ENCODE results near the gene CHL1. TPM values are rescaled to one million over a fixed set of nuclear protein-coding genes. Genes with fewer than 3 reads are reported as not detected.

The CHL1 gene, protein sequence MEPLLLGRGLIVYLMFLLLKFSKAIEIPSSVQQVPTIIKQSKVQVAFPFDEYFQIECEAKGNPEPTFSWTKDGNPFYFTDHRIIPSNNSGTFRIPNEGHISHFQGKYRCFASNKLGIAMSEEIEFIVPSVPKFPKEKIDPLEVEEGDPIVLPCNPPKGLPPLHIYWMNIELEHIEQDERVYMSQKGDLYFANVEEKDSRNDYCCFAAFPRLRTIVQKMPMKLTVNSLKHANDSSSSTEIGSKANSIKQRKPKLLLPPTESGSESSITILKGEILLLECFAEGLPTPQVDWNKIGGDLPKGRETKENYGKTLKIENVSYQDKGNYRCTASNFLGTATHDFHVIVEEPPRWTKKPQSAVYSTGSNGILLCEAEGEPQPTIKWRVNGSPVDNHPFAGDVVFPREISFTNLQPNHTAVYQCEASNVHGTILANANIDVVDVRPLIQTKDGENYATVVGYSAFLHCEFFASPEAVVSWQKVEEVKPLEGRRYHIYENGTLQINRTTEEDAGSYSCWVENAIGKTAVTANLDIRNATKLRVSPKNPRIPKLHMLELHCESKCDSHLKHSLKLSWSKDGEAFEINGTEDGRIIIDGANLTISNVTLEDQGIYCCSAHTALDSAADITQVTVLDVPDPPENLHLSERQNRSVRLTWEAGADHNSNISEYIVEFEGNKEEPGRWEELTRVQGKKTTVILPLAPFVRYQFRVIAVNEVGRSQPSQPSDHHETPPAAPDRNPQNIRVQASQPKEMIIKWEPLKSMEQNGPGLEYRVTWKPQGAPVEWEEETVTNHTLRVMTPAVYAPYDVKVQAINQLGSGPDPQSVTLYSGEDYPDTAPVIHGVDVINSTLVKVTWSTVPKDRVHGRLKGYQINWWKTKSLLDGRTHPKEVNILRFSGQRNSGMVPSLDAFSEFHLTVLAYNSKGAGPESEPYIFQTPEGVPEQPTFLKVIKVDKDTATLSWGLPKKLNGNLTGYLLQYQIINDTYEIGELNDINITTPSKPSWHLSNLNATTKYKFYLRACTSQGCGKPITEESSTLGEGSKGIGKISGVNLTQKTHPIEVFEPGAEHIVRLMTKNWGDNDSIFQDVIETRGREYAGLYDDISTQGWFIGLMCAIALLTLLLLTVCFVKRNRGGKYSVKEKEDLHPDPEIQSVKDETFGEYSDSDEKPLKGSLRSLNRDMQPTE (N-terminal part only)
- polyA plus RNA-seq (ENCODE audit: insufficient read length in 10 of 10) = 1 to 10 TPM; 1.6 to 5.8 (median 2.7) TPM
- long read RNA-seq, donor 1 = 0 reads
- long read RNA-seq, donor 2 = 0 reads
- long read RNA-seq, donor 3 = 0 reads
- long read RNA-seq, donor 4 = 0 reads
- long read RNA-seq, donor 5 = 0 reads
- long read RNA-seq, donor 6 = 0 reads
- long read RNA-seq, donor 7 = 0 reads
- long read RNA-seq, donor 8 = 0 reads
- long read RNA-seq, donor 9 = 0 reads

DNA sequence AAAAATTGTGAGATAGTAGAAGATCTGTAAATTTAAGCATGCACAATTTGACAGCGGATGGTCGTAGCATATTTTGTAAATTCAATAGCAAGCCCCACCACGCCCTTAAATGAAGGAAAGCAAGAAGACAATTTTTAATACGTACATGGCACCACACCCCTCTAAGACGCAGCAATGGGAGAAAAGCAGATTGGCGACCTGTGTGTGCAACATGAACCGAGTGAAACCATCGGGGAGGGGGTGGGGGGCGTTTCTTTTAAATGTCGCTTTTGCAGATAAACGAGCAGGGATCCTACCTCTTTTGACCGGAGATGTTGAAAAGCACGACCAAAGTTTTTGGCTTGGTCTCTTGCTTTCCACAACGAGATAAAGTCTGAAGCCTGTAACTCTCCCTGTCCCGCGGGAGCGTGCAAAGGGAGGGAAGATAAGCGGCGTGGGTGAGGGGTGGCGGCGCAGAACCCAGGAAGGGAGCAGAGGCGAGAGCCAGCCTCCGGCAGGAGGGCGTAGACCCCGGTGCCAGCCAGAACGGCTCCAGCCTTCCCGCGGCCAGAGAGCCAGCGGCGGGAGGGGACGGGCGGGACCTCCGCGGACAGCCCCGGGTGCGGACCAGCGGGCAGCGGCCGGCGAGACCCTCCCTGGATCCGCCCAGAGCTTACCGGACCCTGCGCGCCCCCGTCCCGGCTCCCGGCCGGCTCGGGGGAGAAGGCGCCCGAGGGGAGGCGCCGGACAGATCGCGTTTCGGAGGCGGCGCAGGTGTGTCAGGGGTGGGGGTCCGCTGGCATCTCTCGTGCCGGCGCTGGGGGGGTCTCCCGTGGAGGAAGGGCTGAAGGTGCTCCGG, at the start of gene CHL1:
TSS of gene CHL1 (plus strand) at position 453 of the 838 bp plus-strand sequence. CDS start 123,014 bp downstream, outside the sequence.
- peak in 2 of 3 donors; percentile 5 to 32 for DNase-seq

DNA sequence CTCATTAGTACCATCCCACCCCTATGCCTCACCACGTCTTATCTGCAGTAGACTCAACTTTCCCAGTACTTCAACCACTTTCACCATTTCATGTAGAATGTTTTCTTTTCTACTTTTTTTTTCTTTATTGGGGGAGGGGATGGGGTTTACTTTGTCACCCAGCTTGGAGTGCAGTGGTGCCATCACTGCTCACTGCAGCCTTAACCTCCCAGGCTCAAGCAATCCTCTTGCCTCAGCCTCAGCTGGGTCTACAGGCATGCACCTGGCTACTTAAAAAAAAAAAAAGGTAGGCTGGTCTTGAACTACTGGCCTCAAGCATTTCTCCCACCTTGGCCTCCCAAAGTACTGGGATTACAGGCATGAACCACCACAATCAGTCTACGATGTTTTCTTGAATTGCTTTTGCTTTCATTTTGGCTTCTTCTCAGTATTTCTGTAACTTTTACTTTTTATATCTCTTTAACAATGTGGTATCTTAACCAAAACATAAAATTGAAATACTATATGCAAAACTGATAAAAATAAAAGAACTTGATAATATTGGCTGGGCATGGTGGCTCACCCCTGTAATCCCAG, 44.9 kb upstream of the CHL1 start:
- DNase-seq = no peak

DNA sequence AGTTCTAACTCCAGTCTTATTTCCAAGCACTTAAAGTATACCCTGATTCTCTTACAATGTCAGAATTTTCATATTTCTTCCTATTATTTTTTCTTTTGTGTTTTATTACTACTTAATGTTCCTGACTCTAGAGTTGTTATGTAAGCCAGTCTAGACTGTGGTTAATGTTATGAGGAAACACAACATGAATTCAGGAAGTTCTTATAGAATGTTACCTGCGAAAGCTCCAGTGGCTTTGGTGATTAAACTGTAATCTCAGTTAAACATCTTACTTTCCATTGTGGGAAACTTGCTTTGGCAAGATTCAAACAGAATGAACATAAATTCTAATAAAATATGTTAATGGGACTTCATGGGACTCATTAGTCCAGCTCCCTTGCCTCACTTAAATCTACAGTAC, 36.6 kb upstream of the CHL1 start:
- DNase-seq = no peak

DNA sequence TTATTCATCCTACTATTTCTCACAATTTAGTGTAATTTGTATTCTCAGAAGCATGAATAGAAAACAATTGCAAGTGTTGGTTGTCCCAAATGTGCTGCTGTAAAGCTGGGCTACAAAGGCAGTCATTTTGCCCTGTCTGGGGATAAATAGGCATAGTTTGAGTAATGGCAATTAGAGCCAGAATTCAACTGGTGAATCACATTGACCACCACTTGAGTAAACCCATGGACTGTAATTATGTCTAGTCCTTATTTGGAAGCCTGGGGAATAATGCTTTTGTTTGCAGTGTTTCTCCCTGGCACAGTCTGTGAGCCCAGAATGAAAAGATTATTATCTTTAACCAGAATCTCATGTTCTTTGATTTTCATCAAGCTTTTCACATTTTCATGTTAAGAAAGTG, 30.5 kb upstream of the CHL1 start:
- no peak for DNase-seq

DNA sequence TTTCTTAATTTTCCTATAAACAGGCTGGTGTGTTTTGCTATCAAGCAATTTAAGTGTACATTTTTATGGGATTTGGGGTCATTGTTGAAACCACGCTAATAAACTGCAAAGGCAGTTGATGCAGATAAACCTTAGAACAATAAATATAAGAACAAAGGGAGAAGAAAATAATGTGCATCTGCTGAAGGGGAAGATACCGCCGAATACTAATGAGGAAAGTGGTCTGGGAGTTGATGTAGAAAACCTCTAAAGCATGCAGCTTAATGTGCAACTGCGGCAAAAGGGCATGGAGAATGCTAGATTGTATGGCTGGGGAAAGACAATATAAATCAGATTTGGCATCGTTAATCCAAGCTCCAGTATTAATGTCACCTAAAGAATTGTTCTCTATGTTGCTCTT, 29.8 kb upstream of the CHL1 start:
- DNase-seq = no peak

DNA sequence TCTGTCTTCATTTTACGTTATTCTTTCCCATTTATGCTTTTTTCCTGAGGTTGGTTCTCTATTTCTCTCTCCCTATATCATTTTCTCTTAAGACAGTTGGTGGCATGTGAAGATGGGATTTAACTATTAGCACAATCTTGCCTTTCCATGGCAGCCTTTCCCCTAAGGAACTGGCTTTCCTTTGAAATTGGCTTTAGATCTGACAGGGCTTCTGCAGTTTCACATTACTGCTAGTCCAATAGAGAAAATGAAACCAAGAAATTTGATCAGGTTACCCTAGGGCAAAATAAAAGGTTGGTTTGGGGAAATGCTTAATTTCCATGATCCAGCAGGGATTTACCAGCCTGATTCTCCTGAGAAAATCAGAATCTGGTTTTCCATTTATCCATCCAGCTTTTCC, 22.7 kb upstream of the CHL1 start:
- DNase-seq = no peak

DNA sequence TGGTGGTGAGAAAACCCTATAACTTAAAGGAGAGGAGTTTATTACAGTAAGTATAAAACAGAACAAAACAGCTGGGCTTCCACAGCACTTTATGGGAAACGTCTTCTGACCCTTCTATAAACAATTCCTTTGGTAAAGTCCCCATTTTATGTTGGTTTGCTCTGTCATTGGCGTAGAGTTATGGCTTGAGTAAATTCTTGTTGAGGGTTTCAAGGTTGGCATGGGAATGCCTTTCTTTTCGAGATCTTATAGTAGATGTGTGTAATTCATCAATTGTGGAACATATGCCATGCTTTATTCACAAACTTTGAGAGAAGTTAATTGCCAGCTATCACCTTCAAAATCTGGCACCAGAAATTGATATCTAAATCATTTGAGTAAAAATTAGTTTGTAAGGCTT, 11.6 kb upstream of the CHL1 start:
- DNase-seq = no peak

DNA sequence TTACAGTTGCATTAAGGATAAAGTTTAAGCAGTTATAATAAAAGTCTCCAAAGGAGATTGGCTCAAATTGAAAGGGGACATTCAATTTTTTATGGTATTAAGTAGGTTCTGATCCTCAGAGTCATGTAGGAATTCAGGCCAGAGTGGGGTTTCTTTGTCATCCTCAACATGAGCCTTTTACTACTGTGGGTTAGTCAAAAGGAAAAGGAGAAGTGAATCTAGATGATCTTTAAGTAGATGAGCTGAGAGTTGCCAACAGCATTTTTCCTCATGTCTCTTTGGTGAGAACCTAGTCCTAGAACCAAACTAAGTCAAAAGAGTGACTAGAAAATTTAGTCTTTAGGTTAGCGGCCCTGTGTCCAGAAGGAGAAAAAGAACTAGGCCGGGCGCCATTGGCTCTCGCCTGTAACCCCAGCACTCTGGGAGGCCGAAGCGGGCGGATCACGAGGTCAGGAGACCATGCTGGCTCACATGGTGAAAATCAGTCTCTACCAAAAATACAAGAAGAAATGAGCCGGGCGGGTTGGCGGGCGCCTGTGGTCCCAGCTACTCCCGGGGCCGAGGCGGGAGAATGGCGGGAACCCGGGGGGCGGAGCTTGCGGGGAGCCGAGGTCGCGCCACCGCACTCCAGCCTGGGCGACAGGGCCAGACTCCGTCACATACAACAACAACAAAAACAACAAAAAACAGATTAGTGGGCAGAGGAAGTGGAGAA, 4.2 kb upstream of the CHL1 start:
- no peak for DNase-seq

DNA sequence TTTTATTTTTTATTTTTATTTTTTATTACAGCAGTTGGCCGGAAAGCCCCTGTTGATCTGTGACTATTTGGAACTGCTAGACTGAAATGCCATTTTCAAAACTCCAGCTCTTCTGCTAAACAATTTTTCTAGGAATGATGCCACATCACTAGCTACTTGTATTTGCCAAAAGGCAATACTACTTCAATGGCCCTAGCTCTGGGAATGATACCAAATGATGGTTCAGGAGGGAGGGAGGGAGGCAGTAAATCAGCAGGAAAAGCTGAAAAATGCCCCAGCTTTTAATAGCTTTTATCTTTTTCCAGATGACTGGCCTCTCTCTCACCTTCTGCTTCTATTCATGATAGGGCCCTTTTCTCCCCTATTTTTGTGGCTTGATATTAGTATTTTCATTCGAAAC, 2.6 kb upstream of the CHL1 start:
- DNase-seq = peak in 2 of 3 donors; percentile 8 to 39

DNA sequence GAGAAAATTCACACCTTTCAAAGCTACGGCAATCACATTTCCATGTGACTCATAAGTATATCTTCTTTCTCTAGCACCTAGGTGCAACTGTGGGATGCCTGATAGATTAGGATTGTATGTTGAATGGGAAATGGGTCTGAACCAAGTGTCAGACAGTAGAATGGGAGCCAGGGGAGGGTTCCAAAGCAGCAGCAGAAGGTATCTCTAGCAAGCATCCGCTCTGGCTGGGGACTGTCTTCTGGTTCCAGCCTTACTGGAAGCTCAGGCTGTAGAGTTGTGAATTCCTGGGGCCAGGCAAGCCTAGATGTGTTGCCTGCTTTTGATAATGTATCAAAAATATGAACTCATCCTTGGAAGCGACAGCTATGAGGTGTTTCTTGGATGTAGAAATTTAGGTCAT, 2.1 kb upstream of the CHL1 start:
- peak in 1 of 3 donors; percentile 30 for DNase-seq

DNA sequence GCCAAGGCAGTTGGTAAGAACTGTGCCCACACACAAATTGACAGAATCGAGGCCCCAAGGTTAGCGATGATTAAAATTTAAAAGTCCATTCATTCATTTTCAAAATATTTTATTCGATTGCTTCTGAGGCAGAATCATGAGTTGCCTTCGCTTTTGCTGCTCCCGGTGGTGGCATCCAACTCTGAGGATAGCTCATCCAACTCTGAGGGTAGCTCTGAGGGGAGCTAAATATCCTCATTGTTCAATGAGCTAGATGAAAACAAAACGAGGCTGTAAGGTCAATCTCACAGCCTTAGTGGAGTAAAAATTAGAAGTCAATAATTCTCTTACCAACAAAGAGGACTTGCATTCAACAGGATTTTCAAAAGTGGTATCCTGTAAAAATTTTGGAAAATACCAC, 897 bp upstream of the CHL1 start:
- no peak for DNase-seq

DNA sequence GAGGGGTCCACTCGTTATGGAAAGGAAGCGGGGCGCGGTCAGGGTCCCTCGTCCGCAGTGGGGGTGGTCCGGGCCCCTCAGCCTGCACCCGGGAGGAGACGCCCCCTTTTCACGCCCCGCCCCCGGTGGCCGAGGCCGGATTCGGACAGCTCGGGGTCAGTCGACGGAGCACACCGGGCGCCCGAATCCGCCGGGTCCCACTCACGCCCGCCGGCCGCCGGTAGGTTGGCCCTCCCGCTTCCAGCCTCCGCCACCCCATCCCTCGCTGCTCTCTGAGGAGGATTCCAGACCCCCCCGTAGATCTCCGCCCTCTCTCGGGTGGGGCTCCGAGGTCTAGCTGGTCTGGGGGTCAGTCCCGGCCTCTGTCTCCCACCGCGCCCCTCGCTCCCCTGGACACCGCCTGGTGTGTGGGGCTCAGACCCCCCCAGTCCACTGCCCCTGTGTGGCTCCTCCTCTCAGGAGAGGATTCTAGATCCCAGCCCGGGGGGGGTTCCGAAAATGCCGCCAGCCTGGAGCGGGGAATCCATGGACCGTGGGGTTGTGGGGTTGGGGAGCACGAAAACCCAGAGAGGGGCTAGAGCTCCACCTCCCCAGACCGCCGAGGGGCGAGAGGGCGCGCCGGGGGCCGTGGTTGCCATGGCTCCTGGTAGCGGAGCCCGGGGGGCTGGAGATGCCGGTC, 725 bp downstream of the CHL1 start:
- peak in 1 of 3 donors; percentile 27 for DNase-seq

DNA sequence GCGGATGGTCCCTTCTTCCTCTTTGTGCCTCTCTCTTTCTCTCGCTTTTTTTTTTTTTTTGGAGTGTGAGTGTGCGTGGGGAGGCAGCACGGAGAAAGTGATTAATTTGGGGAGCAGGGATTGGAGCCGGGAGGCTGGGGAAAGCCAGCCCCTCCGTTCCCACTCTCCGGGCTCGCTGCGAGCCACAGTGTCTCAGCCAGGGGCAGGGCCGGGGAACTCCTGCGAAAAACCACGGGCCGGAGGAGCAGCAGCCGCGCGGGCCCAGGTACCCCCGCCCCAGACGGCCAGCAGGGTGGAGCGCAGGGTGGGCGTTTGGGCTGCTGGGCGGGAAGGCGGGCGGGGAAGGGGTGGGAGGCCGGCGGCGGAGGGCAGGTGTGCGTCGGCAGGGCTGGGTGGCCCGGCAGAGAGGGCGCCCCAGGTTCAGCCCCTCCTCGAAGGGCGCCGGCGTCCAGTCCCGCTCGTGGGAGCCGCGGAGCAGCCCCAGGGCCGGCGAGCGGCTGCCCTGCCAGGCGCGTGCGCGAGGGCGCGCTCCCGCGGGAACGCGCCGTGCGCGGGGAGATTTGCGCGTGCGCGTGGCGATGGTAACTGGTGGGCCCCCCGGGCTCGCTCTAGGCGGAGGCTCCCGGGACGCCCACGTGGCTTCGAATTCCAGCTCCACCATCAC, 1.4 kb downstream of the CHL1 start:
- peak in 1 of 3 donors; percentile 2 for DNase-seq

DNA sequence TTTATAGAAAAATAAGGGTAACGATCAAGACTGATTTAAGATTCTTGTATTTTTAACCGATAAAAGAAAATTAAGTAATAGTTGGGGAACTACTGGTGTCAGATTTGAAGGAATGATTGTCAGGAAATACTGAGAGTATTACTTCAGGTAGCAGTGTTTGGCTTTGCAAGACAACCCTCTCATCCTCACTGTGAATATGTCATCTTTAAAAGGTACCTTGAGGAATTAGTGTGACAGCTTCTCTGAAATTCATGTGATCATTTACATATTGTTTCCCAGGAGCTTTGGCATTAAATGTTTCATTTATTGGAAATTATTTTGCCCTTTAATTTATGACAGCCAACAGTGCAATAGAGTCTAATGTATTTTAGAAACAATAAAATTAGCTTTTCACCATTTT, 3.3 kb downstream of the CHL1 start:
- no peak for DNase-seq

DNA sequence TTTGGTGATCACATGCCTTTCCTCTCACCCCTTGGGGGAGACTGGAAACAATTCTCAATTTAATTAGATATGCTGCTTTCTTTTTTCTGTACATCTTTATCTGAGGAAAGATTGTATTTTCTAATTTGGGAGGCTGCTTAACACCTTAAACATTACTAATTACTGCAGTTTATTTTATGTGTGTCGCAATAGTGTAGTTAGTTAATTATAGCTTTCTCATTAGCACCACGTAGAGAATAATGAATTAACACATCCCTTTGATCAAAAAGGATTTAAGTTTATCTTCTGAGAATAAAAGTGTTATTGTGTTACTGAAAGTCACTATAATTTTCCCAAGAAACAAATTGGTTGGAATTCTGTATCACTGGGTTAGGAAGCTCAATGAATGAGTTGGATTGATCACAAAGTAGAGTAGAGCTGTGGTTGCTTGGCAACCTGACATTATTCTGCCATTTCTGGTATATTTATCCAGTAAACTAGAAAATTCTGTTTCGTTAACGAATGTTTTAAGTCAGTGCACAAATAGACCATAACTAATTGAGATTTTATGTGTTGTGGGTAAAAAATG, 4.3 kb downstream of the CHL1 start:
- no peak for DNase-seq

DNA sequence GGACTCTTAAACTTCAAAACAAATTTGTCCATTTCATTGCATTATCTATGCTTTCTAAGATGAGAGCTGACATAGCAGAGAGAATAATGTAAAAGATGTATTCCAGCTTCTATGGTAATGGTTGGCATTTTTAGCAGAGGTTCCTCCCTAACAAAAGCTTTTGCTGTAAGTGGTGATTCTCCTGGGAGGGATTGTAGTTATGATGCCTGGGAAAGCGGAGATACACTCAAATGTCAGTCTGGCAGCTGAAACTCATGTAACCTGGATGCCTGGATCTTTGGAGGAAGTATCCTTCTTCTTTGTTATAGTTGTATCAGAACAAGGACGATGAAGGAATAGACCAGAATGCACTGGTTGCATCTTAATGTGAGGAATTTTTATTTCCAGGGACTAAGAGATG, 7.5 kb downstream of the CHL1 start:
- DNase-seq = no peak

DNA sequence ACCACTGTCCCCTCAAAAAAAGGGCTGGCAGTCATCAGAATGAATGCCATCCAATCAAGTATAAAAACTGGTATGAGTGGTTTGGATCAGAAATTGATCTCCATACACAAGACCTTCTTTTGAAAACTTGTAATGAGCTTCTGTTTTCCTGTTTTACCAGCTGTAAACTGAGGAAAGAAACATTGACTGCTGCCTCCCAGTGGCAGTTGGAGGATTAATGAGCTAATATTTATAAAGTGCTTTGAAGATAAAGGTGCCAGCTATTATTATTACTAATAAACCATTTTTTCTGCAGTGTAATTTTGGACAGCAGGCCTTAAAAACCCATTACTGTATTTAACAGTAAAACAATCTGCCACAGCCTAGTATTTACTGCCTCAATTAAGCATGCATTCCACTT, 11.4 kb downstream of the CHL1 start:
- DNase-seq = no peak

DNA sequence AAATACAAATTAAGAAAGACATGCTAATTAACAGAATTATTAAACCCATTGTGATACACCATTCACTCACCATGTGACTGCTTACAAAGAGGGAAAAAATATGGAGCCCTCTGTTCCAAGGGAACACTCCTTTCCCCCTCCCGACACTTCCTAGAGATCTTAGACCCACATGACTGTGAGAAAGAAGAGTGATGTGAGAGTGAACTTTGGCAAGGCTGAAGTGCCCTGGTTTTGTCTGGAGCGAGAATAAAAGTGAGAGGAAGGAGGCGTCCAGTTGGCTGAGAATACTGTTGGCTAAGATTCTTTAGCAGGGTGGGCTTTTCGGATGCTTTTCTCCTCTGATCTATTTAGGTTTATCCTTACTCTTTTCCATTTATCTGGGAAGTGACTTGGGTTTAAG, 14.1 kb downstream of the CHL1 start:
- DNase-seq = no peak

Data from muscle of back (tissue), 13 donors.